Activated naive CD4-positive, alpha-beta T cell treated with anti-CD3 and anti-CD28 coated beads, Interleukin-2, amount 50 U/mL, for 72 hours (primary cell): ENCODE results near the gene CCDC6. TPM values are rescaled to one million over a fixed set of nuclear protein-coding genes. Genes with fewer than 3 reads are reported as not detected.

Experiments used
- ATAC-seq, 2 donors: fragments of 150-1000 bp; cut with Tn5 transposase; 2 replicates each; pipeline ENCODE4 v1.10.0; 2021; ENCODE audit warnings: mild to moderate bottlenecking in 2 of 2, moderate library complexity in 2 of 2
- DNase-seq, 2 donors: peaks; one replicate each; pipeline ENCODE4 v3.0.0; 2021 to 2022; ENCODE audit warnings: low spot score in 2 of 2
- H3K27ac Mint-ChIP-seq, 2 donors: one replicate each; pipeline ENCODE4 v1.8.0; 2022; ENCODE audit warnings: mild to moderate bottlenecking in 2 of 2, mixed read lengths in 2 of 2
- H3K36me3 Mint-ChIP-seq, 2 donors: one replicate each; pipeline ENCODE4 v1.8.0; 2022; ENCODE audit warnings: mixed read lengths in 2 of 2
- H3K9me3 Mint-ChIP-seq, 2 donors: one replicate each; pipeline ENCODE4 v1.8.0; 2022; ENCODE audit warnings: mixed read lengths in 2 of 2
- total RNA-seq, 2 donors: library from RNA; stranded (reverse); gene quantifications; one replicate each; pipeline ENCODE4 v1.2.3, GENCODE V29; 2022

Gene CCDC6
- total RNA-seq, 2 donors from 2014 or later: 28.9 to 66.0 TPM

- no peak for ATAC-seq
- Mint-ChIP-seq H3K27ac (no peak overlapping the region), H3K36me3 (peaks cover 5 to 46% of the 10 kb centered on the region in 2 donors), H3K9me3 (no peaks in the 10 kb centered on the region)
- no peak for DNase-seq
These were observed 54.5 kb downstream of the CCDC6 start for GRCh38 chr10:59851864-59852263.

- DNase-seq (no peak), ATAC-seq (no peak)
- H3K36me3 Mint-ChIP-seq: peaks cover 5 to 41% of the 10 kb centered on the region in 2 donors
- no peaks in the 10 kb centered on the region for H3K9me3 Mint-ChIP-seq
- no peak overlapping the region for H3K27ac Mint-ChIP-seq
These were observed 58.5 kb downstream of the CCDC6 start for GRCh38 chr10:59847888-59848287.

- Mint-ChIP-seq H3K27ac (no peak overlapping the region), H3K36me3 (peaks cover 2 to 39% of the 10 kb centered on the region in 2 donors), H3K9me3 (no peaks in the 10 kb centered on the region)
- DNase-seq (no peak), ATAC-seq (no peak)
These were observed 59.0 kb downstream of the CCDC6 start for GRCh38 chr10:59847326-59847725.

- Mint-ChIP-seq H3K9me3 (no peaks in the 10 kb centered on the region), H3K27ac (no peak overlapping the region), H3K36me3 (peaks cover 15 to 43% of the 10 kb centered on the region in 2 donors)
- no peak for ATAC-seq
- DNase-seq: no peak
These were observed 61.9 kb downstream of the CCDC6 start for GRCh38 chr10:59844436-59844835.

- Mint-ChIP-seq H3K27ac (no peak overlapping the region), H3K36me3 (peaks cover 15 to 46% of the 10 kb centered on the region in 2 donors), H3K9me3 (no peaks in the 10 kb centered on the region)
- ATAC-seq (no peak), DNase-seq (no peak)
These were observed 62.6 kb downstream of the CCDC6 start for GRCh38 chr10:59843748-59844147.

GRCh38 chr10:59839576-59839975 lies 66.8 kb downstream of the CCDC6 start:
- Mint-ChIP-seq H3K27ac (peak overlapping the region in 1 of 2 donors; percentile 73), H3K36me3 (peaks cover 15 to 42% of the 10 kb centered on the region in 2 donors)

GRCh38 chr10:59838085-59838789 lies 68.1 kb downstream of the CCDC6 start:
- H3K27ac Mint-ChIP-seq: no peak overlapping the region
- no peak for ATAC-seq
- no peaks in the 10 kb centered on the region for H3K9me3 Mint-ChIP-seq
- peaks cover 15 to 40% of the 10 kb centered on the region in 2 donors for H3K36me3 Mint-ChIP-seq
- no peak for DNase-seq

More at GRCh38 chr10:59839576-59839975, 66.8 kb downstream of the CCDC6 start:
- no peak for ATAC-seq
- no peak for DNase-seq
- H3K9me3 Mint-ChIP-seq: no peaks in the 10 kb centered on the region

- Mint-ChIP-seq H3K27ac (peak overlapping the region in 1 of 2 donors; percentile 29), H3K36me3 (peaks cover 11 to 42% of the 10 kb centered on the region in 2 donors), H3K9me3 (no peaks in the 10 kb centered on the region)
- ATAC-seq: no peak
- DNase-seq: no peak
These were observed 72.5 kb downstream of the CCDC6 start for GRCh38 chr10:59833810-59834209.

GRCh38 chr10:59832506-59832905 lies 73.8 kb downstream of the CCDC6 start:
- ATAC-seq: no peak
- no peak overlapping the region for H3K27ac Mint-ChIP-seq
- peaks cover 11 to 39% of the 10 kb centered on the region in 2 donors for H3K36me3 Mint-ChIP-seq
- DNase-seq: no peak
- H3K9me3 Mint-ChIP-seq: no peaks in the 10 kb centered on the region

GRCh38 chr10:59831658-59832503 lies 74.5 kb downstream of the CCDC6 start:
- Mint-ChIP-seq H3K9me3 (no peaks in the 10 kb centered on the region), H3K27ac (no peak overlapping the region), H3K36me3 (peaks cover 11 to 45% of the 10 kb centered on the region in 2 donors)
- ATAC-seq (no peak), DNase-seq (no peak)

- DNase-seq (peak in 1 of 2 donors; percentile 9), ATAC-seq (no peak)
- Mint-ChIP-seq H3K9me3 (no peaks in the 10 kb centered on the region), H3K36me3 (peaks cover 18 to 56% of the 10 kb centered on the region in 2 donors), H3K27ac (peak overlapping the region in 1 of 2 donors; percentile 55)
These were observed 75.6 kb downstream of the CCDC6 start for GRCh38 chr10:59830601-59831259.

GRCh38 chr10:59829601-59830000 lies 76.8 kb downstream of the CCDC6 start:
- H3K36me3 Mint-ChIP-seq: peaks cover 24 to 64% of the 10 kb centered on the region in 2 donors
- ATAC-seq (peak; percentile 50 to 86), DNase-seq (no peak)
- peaks cover 0 to 5% of the 10 kb centered on the region in 2 donors for H3K9me3 Mint-ChIP-seq
- H3K27ac Mint-ChIP-seq: peak overlapping the region in 1 of 2 donors; percentile 40

- Mint-ChIP-seq H3K36me3 (peaks cover 28 to 67% of the 10 kb centered on the region in 2 donors), H3K9me3 (peaks cover 0 to 5% of the 10 kb centered on the region in 2 donors), H3K27ac (peak overlapping the region; percentile 23 to 40)
- ATAC-seq (no peak), DNase-seq (no peak)
These were observed 77.3 kb downstream of the CCDC6 start for GRCh38 chr10:59829024-59829423.

GRCh38 chr10:59825932-59826331 lies 80.4 kb downstream of the CCDC6 start:
- ATAC-seq (no peak), DNase-seq (no peak)
- H3K27ac Mint-ChIP-seq: no peak overlapping the region
- peaks cover 16 to 44% of the 10 kb centered on the region in 2 donors for H3K36me3 Mint-ChIP-seq
- H3K9me3 Mint-ChIP-seq: peaks cover 0 to 5% of the 10 kb centered on the region in 2 donors

GRCh38 chr10:59823751-59824150 lies 82.6 kb downstream of the CCDC6 start:
- Mint-ChIP-seq H3K9me3 (peaks cover 0 to 5% of the 10 kb centered on the region in 2 donors), H3K36me3 (peaks cover 16 to 33% of the 10 kb centered on the region in 2 donors), H3K27ac (no peak overlapping the region)
- ATAC-seq: peak; percentile 42 to 68
- DNase-seq: no peak

- H3K9me3 Mint-ChIP-seq: peaks cover 0 to 5% of the 10 kb centered on the region in 2 donors
- H3K27ac Mint-ChIP-seq: no peak overlapping the region
- H3K36me3 Mint-ChIP-seq: peaks cover 16 to 35% of the 10 kb centered on the region in 2 donors
- no peak for DNase-seq
- ATAC-seq: no peak
These were observed 83.2 kb downstream of the CCDC6 start for GRCh38 chr10:59823111-59823510.

GRCh38 chr10:59820471-59820870 lies 85.9 kb downstream of the CCDC6 start:
- DNase-seq (no peak), ATAC-seq (no peak)
- no peak overlapping the region for H3K27ac Mint-ChIP-seq
- peaks cover 9 to 27% of the 10 kb centered on the region in 2 donors for H3K36me3 Mint-ChIP-seq
- peaks cover 0 to 4% of the 10 kb centered on the region in 2 donors for H3K9me3 Mint-ChIP-seq
